Right cardiac atrium (tissue), 5 donors: ENCODE results near the gene COL3A1. TPM values are rescaled to one million over a fixed set of nuclear protein-coding genes. Genes with fewer than 3 reads are reported as not detected.

ENCODE experiments used
- ATAC-seq, 2 donors: fragments of 200-7000 bp; cut with Tn5 transposase; one replicate each; pipeline versions ENCODE4 v1.8.0 to v1.9.1; 2020; ENCODE audit warnings: moderate library complexity in 2 of 2, mild to moderate bottlenecking in 1 of 2
- DNase-seq, 3 donors: peaks; one replicate each; pipeline ENCODE4 v3.0.0-alpha.2; 2020
- H3K27ac ChIP-seq: one replicate; pipeline ENCODE4 v1.5.1; 2013; ENCODE audit warnings: mild to moderate bottlenecking, low read length, control low read depth, moderate library complexity
- H3K27me3 ChIP-seq: one replicate; pipeline ENCODE4 v1.6.1; 2013; ENCODE audit not compliant: control insufficient read depth, insufficient read depth
- H3K4me1 ChIP-seq: one replicate; pipeline ENCODE4 v1.6.1; 2013; ENCODE audit warnings: low read length; ENCODE audit not compliant: control insufficient read depth, insufficient read depth
- H3K4me3 ChIP-seq: one replicate; pipeline ENCODE4 v1.5.1; 2013; ENCODE audit warnings: low read length, control low read depth
- H3K9me3 ChIP-seq: one replicate; pipeline ENCODE4 v1.6.1; 2013; ENCODE audit warnings: low read length; ENCODE audit not compliant: control insufficient read depth
- WGBS: extraction: QIAGEN DNeasy Blood & Tissue Kit; methylation state at CpG from one replicate; pipeline ENCODE4 v1.1.7; 2013; 5-methylcytosine and 5-hydroxymethylcytosine counted together
- intact Hi-C, 4 donors: fragments of 100-400 bp; cut with DNase I; formaldehyde crosslinking; loops; one replicate each; pipeline versions ENCODE4 v1.11.0 to v1.14.0; 2022 to 2023
- polyA plus RNA-seq: library from polyadenylated mRNA; stranded (reverse); fragments of 200-250 nt; gene quantifications from one replicate; pipeline ENCODE4 v1.2.3, GENCODE V29; 2013
- total RNA-seq, 4 donors: library from RNA; stranded (reverse); fragmentation: NEBNext Ultra II Directional; extraction: Animal tissue kit (Norgen Biotek cat#: 25700); gene quantifications; one replicate each; pipeline ENCODE4 v1.2.1, GENCODE V29; 2021
- donor health status: healthy with polysubstance abuse.
- donor health status: DM: no; HTN: yes; CAD: no.
- donor health status: DM: no; HTN: no; CAD: no.
- donor health status: DM: no; HTN: yes; CAD: no; lungs with severe emphysema.
- donor health status: DM: yes; HTN: yes; CAD: no.

COL3A1 gene
- total and polyA plus RNA-seq, 5 donors, result 48.2 to 343 (median 112) TPM

GRCh38 chr2:188993247-188993646 is 19.1 kb downstream of the COL3A1 start:
- intact Hi-C loops, result no loop called here
- no peak overlapping the region for H3K4me3 ChIP-seq
- no peaks in the 10 kb centered on the region for H3K27me3 ChIP-seq
- ATAC-seq (peak in 1 of 2 donors; percentile 29), DNase-seq (no peak)
- H3K9me3 ChIP-seq, result no peaks in the 10 kb centered on the region
- no peaks in the 10 kb centered on the region for H3K4me1 ChIP-seq
- WGBS, result 88% methylated on average over 1 of the region's 1 CpG
- no peak overlapping the region for H3K27ac ChIP-seq

GRCh38 chr2:188997263-188997662 is 23.1 kb downstream of the COL3A1 start:
- intact Hi-C loops, result no loop called here
- Histone ChIP-seq H3K4me3 (no peak overlapping the region), H3K27ac (no peak overlapping the region), H3K27me3 (no peaks in the 10 kb centered on the region), H3K9me3 (no peaks in the 10 kb centered on the region), H3K4me1 (no peaks in the 10 kb centered on the region)
- no peak for ATAC-seq
- no peak for DNase-seq

- intact Hi-C loops, result no loop called here
- no peak for ATAC-seq
- Histone ChIP-seq H3K27ac (no peak overlapping the region), H3K4me3 (no peak overlapping the region), H3K27me3 (no peaks in the 10 kb centered on the region), H3K4me1 (no peaks in the 10 kb centered on the region), H3K9me3 (no peaks in the 10 kb centered on the region)
- DNase-seq, result no peak
These were observed 26.0 kb downstream of the COL3A1 start for GRCh38 chr2:189000221-189000620.

GRCh38 chr2:189002079-189002478 is 27.9 kb downstream of the COL3A1 start:
- H3K4me3 ChIP-seq, result no peak overlapping the region
- H3K27ac ChIP-seq, result no peak overlapping the region
- H3K9me3 ChIP-seq, result no peaks in the 10 kb centered on the region
- 23% methylated on average over 1 of the region's 1 CpG for WGBS
- no peak for DNase-seq
- no peaks in the 10 kb centered on the region for H3K27me3 ChIP-seq
- ATAC-seq, result peak in 1 of 2 donors; percentile 86
- H3K4me1 ChIP-seq, result no peaks in the 10 kb centered on the region
- intact Hi-C loops, result no loop called here

GRCh38 chr2:189008555-189009262 is 34.5 kb downstream of the COL3A1 start:
- Histone ChIP-seq H3K4me3 (no peak overlapping the region), H3K27ac (no peak overlapping the region), H3K4me1 (no peaks in the 10 kb centered on the region), H3K9me3 (no peaks in the 10 kb centered on the region), H3K27me3 (no peaks in the 10 kb centered on the region)
- DNase-seq (no peak), ATAC-seq (no peak)
- intact Hi-C loops, result no loop called here
- 80% methylated on average over 9 of the region's 9 CpGs for WGBS

GRCh38 chr2:189010536-189010935 is 36.4 kb downstream of the COL3A1 start:
- 60% methylated on average over 6 of the region's 6 CpGs for WGBS
- no peak for ATAC-seq
- intact Hi-C loops, result no loop called here
- Histone ChIP-seq H3K4me1 (no peaks in the 10 kb centered on the region), H3K4me3 (no peak overlapping the region), H3K27me3 (no peaks in the 10 kb centered on the region), H3K9me3 (no peaks in the 10 kb centered on the region), H3K27ac (no peak overlapping the region)
- no peak for DNase-seq

GRCh38 chr2:189012351-189012750 is 38.2 kb downstream of the COL3A1 start:
- intact Hi-C loops, result no loop called here
- Histone ChIP-seq H3K27ac (no peak overlapping the region), H3K27me3 (no peaks in the 10 kb centered on the region), H3K4me1 (no peaks in the 10 kb centered on the region), H3K9me3 (no peaks in the 10 kb centered on the region), H3K4me3 (no peak overlapping the region)
- WGBS, result 77% methylated on average over 1 of the region's 1 CpG
- ATAC-seq (no peak), DNase-seq (no peak)

- no peak for ATAC-seq
- Histone ChIP-seq H3K4me3 (no peak overlapping the region), H3K27me3 (no peaks in the 10 kb centered on the region), H3K27ac (no peak overlapping the region), H3K9me3 (no peaks in the 10 kb centered on the region), H3K4me1 (no peaks in the 10 kb centered on the region)
- WGBS, result 77% methylated on average over 3 of the region's 3 CpGs
- no peak for DNase-seq
- intact Hi-C loops, result no loop called here
These were observed 38.9 kb downstream of the COL3A1 start for GRCh38 chr2:189013031-189013430.

- no peak for DNase-seq
- Histone ChIP-seq H3K4me3 (no peak overlapping the region), H3K27me3 (no peaks in the 10 kb centered on the region), H3K9me3 (no peaks in the 10 kb centered on the region), H3K27ac (no peak overlapping the region), H3K4me1 (no peaks in the 10 kb centered on the region)
- ATAC-seq, result peak in 1 of 2 donors; percentile 31
- WGBS, result 67% methylated on average over 2 of the region's 2 CpGs
- intact Hi-C loops, result no loop called here
These were observed 39.7 kb downstream of the COL3A1 start for GRCh38 chr2:189013671-189014448.

- Histone ChIP-seq H3K9me3 (no peaks in the 10 kb centered on the region), H3K4me3 (no peak overlapping the region), H3K27ac (no peak overlapping the region), H3K27me3 (no peaks in the 10 kb centered on the region), H3K4me1 (no peaks in the 10 kb centered on the region)
- intact Hi-C loops, result no loop called here
- WGBS, result 51% methylated on average over 2 of the region's 2 CpGs
- peak; percentile 12 to 61 for ATAC-seq
- no peak for DNase-seq
These were observed 40.4 kb downstream of the COL3A1 start for GRCh38 chr2:189014449-189015138.

- DNase-seq, result no peak
- no peak overlapping the region for H3K4me3 ChIP-seq
- WGBS, result 47% methylated on average over 1 of the region's 1 CpG
- H3K4me1 ChIP-seq, result no peaks in the 10 kb centered on the region
- H3K27ac ChIP-seq, result no peak overlapping the region
- no peaks in the 10 kb centered on the region for H3K9me3 ChIP-seq
- H3K27me3 ChIP-seq, result no peaks in the 10 kb centered on the region
- intact Hi-C loops, result no loop called here
- ATAC-seq, result no peak
These were observed 41.2 kb downstream of the COL3A1 start for GRCh38 chr2:189015359-189015758.
